HepG2 (cell line): ENCODE results near the gene LRRC73. TPM values are rescaled to one million over a fixed set of nuclear protein-coding genes. Genes with fewer than 3 reads are reported as not detected.

Experiments used
- ASH2L ChIP-seq: fragments of 300-600, 200-600 bp; sonication (generic); IDR thresholded peaks from 2 replicates; pipeline ENCODE4 v1.7.0; 2017; ENCODE audit warnings: low read depth, mild to moderate bottlenecking, moderate library complexity, mixed read lengths, low read length; ENCODE audit not compliant: insufficient read length
- HDAC1 ChIP-seq: sonication (generic); formaldehyde crosslinking; IDR thresholded peaks from 2 replicates; pipeline ENCODE4 v1.5.1; 2020; ENCODE audit warnings: mild to moderate bottlenecking, missing genetic modification reagents
- ISL2 ChIP-seq: sonication (generic); formaldehyde crosslinking; IDR thresholded peaks from 2 replicates; pipeline ENCODE4 v1.5.0; 2020; ENCODE audit warnings: missing genetic modification reagents
- NKX3-1 ChIP-seq: sonication (generic); formaldehyde crosslinking; IDR thresholded peaks from 2 replicates; pipeline ENCODE4 v1.5.0; 2020; ENCODE audit warnings: missing genetic modification reagents
- NR2C2 ChIP-seq: sonication (generic); formaldehyde crosslinking; IDR thresholded peaks from 2 replicates; pipeline ENCODE4 v1.4.0; 2020; ENCODE audit warnings: missing genetic modification reagents, mild to moderate bottlenecking, moderate library complexity, borderline replicate concordance
- NRL ChIP-seq: sonication (generic); formaldehyde crosslinking; IDR thresholded peaks from 2 replicates; pipeline ENCODE4 v1.5.0; 2020; ENCODE audit warnings: missing genetic modification reagents, mild to moderate bottlenecking, moderate library complexity, borderline replicate concordance
- PAWR ChIP-seq: sonication (generic); formaldehyde crosslinking; IDR thresholded peaks from 2 replicates; pipeline ENCODE4 v1.4.0; 2020; ENCODE audit warnings: missing genetic modification reagents, mild to moderate bottlenecking, borderline replicate concordance
- SMYD3 ChIP-seq: sonication (generic); formaldehyde crosslinking; IDR thresholded peaks from 2 replicates; pipeline ENCODE4 v1.8.1; 2023; ENCODE audit warnings: mild to moderate bottlenecking, missing genetic modification reagents
- YY1 ChIP-seq: IDR thresholded peaks from 2 replicates; pipeline ENCODE4 v1.6.1; 2011; ENCODE audit warnings: low read length, low read depth, moderate library complexity, mild to moderate bottlenecking; ENCODE audit not compliant: insufficient read depth, insufficient replicate concordance
- ZFP62 ChIP-seq: sonication (generic); formaldehyde crosslinking; IDR thresholded peaks from 2 replicates; pipeline ENCODE4 v1.4.0; 2020; ENCODE audit warnings: missing genetic modification reagents
- ZNF333 ChIP-seq: sonication (generic); formaldehyde crosslinking; IDR thresholded peaks from 2 replicates; pipeline ENCODE4 v1.4.0; 2020; ENCODE audit warnings: mild to moderate bottlenecking, missing genetic modification reagents, borderline replicate concordance
- ZNF558 ChIP-seq: sonication (generic); formaldehyde crosslinking; IDR thresholded peaks from 2 replicates; pipeline ENCODE4 v1.9.0; 2022; ENCODE audit warnings: mild to moderate bottlenecking, missing genetic modification reagents, borderline replicate concordance
- ZNF564 ChIP-seq: sonication (generic); formaldehyde crosslinking; IDR thresholded peaks from 2 replicates; pipeline ENCODE4 v1.8.1; 2023; ENCODE audit warnings: mild to moderate bottlenecking, missing genetic modification reagents
- ZNF577 ChIP-seq: sonication (generic); formaldehyde crosslinking; IDR thresholded peaks from 2 replicates; pipeline ENCODE4 v1.4.0; 2020; ENCODE audit warnings: mild to moderate bottlenecking, low read depth, missing genetic modification reagents, borderline replicate concordance
- ZNF772 ChIP-seq: sonication (generic); formaldehyde crosslinking; IDR thresholded peaks from 2 replicates; pipeline ENCODE4 v1.5.0; 2020; ENCODE audit warnings: mild to moderate bottlenecking, missing genetic modification reagents
- polyA plus RNA-seq, 8 experiments: library from polyadenylated mRNA; depleted of rRNA in 3 of 8; stranded (reverse) in 7 of 8; unstranded in 1 of 8; fragments of >200 nt; fragmentation: Illumina TruSeq in 4 of 8; extraction: Trizol in 4 of 8; gene quantifications; 2 replicates each; pipeline versions ENCODE4 v1.2.1 to v1.2.3, GENCODE V29; 2011 to 2016; ENCODE audit warnings: low read depth in 4 of 8, missing spikeins in 1 of 8, mixed read lengths in 1 of 8; ENCODE audit not compliant: insufficient read depth in 1 of 8
- total RNA-seq, 5 experiments: library from RNA; depleted of rRNA; stranded (reverse); fragments of >200 nt; fragmentation: Illumina TruSeq; extraction: Trizol; gene quantifications; 2 replicates each; pipeline ENCODE4 v1.2.3, GENCODE V29; 2016; ENCODE audit warnings: low read depth in 1 of 5
- TF ChIP-seq, protein P1 (sequence below): sonication (generic); formaldehyde crosslinking; IDR thresholded peaks from 2 replicates; pipeline ENCODE4; 2020; ENCODE audit warnings: missing genetic modification reagents, mild to moderate bottlenecking, borderline replicate concordance
- TF ChIP-seq, protein P2 (sequence below): sonication (generic); formaldehyde crosslinking; IDR thresholded peaks from 2 replicates; pipeline ENCODE4 v1.4.0; 2020; ENCODE audit warnings: mild to moderate bottlenecking, missing genetic modification reagents

The LRRC73 gene
- total and polyA plus RNA-seq, 2 of the 13 experiments (the other 11 are each of a cell fraction or from before 2014, with no cell fraction given): 0.11 to 0.12 TPM

DNA sequence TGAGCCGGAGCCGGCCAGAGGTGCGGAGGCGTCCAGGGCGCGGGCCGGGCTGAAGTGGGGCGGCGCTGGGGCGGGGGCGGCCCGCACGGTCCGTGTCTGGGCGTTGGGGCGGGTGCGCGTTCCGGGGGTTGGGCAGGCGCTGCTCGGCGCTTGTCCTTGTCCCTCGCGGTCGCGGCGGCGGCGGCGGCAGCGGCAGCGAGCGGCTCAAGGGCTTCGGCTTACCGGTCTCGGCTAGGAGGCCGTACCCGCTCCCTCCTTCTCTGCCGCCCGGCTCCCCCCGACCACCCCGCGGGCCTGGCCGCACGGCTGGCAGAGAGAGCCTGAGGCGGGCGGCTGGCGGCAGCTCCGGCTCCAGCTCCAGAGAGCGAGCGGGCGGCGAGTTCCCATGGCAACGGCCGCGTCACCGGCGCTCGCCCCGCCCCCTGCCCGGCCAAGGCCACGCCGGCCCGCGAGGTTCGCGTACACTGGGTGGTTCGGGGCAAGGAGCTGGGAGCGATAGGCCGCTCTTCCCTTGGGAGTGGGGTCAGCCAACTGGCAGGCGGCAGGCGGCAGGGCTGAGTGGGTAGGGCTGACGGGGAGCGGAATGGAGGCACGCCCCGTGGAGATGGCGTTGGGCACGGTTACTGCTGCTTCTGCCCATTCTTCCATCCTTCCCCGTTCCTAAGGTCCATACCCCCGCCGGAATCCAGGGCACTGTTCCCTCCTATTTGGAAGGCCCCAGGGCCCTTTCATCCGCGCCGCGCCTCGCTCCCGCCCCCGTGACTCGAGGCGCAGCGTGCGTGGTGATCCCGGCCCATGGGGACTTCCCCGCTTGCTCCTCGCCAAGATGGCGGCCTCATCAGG, at the start of gene LRRC73 (continued):
- TF ChIP-seq ZNF564: peak; percentile 79; the same call in 1 of the 2 replicates
- peak; percentile 49; the same call in 1 of the 2 replicates for TF ChIP-seq ZNF772
- no peak for TF ChIP-seq SMYD3
- peak; percentile 78; the same call in 1 of the 2 replicates for TF ChIP-seq NRL
- TF ChIP-seq, protein P1, sequence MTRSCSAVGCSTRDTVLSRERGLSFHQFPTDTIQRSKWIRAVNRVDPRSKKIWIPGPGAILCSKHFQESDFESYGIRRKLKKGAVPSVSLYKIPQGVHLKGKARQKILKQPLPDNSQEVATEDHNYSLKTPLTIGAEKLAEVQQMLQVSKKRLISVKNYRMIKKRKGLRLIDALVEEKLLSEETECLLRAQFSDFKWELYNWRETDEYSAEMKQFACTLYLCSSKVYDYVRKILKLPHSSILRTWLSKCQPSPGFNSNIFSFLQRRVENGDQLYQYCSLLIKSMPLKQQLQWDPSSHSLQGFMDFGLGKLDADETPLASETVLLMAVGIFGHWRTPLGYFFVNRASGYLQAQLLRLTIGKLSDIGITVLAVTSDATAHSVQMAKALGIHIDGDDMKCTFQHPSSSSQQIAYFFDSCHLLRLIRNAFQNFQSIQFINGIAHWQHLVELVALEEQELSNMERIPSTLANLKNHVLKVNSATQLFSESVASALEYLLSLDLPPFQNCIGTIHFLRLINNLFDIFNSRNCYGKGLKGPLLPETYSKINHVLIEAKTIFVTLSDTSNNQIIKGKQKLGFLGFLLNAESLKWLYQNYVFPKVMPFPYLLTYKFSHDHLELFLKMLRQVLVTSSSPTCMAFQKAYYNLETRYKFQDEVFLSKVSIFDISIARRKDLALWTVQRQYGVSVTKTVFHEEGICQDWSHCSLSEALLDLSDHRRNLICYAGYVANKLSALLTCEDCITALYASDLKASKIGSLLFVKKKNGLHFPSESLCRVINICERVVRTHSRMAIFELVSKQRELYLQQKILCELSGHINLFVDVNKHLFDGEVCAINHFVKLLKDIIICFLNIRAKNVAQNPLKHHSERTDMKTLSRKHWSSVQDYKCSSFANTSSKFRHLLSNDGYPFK (CRISPR knock-in tag): 0 out of 2 replicates have a peak, but pooled peaks have one; percentile 63
- TF ChIP-seq YY1: peak; percentile 64
- no peak for TF ChIP-seq ZFP62
- peak; percentile 30; the same call in 1 of the 2 replicates for TF ChIP-seq ZNF558 (CRISPR knock-in tag)
- 0 out of 2 replicates have a peak, but pooled peaks have one; percentile 72 for TF ChIP-seq ZNF333 (CRISPR knock-in tag)
- peak; percentile 13; the same call in 1 of the 2 replicates for TF ChIP-seq ISL2 (CRISPR knock-in tag)
- TF ChIP-seq NKX3-1 (CRISPR knock-in tag): no peak
- TF ChIP-seq, protein P2, sequence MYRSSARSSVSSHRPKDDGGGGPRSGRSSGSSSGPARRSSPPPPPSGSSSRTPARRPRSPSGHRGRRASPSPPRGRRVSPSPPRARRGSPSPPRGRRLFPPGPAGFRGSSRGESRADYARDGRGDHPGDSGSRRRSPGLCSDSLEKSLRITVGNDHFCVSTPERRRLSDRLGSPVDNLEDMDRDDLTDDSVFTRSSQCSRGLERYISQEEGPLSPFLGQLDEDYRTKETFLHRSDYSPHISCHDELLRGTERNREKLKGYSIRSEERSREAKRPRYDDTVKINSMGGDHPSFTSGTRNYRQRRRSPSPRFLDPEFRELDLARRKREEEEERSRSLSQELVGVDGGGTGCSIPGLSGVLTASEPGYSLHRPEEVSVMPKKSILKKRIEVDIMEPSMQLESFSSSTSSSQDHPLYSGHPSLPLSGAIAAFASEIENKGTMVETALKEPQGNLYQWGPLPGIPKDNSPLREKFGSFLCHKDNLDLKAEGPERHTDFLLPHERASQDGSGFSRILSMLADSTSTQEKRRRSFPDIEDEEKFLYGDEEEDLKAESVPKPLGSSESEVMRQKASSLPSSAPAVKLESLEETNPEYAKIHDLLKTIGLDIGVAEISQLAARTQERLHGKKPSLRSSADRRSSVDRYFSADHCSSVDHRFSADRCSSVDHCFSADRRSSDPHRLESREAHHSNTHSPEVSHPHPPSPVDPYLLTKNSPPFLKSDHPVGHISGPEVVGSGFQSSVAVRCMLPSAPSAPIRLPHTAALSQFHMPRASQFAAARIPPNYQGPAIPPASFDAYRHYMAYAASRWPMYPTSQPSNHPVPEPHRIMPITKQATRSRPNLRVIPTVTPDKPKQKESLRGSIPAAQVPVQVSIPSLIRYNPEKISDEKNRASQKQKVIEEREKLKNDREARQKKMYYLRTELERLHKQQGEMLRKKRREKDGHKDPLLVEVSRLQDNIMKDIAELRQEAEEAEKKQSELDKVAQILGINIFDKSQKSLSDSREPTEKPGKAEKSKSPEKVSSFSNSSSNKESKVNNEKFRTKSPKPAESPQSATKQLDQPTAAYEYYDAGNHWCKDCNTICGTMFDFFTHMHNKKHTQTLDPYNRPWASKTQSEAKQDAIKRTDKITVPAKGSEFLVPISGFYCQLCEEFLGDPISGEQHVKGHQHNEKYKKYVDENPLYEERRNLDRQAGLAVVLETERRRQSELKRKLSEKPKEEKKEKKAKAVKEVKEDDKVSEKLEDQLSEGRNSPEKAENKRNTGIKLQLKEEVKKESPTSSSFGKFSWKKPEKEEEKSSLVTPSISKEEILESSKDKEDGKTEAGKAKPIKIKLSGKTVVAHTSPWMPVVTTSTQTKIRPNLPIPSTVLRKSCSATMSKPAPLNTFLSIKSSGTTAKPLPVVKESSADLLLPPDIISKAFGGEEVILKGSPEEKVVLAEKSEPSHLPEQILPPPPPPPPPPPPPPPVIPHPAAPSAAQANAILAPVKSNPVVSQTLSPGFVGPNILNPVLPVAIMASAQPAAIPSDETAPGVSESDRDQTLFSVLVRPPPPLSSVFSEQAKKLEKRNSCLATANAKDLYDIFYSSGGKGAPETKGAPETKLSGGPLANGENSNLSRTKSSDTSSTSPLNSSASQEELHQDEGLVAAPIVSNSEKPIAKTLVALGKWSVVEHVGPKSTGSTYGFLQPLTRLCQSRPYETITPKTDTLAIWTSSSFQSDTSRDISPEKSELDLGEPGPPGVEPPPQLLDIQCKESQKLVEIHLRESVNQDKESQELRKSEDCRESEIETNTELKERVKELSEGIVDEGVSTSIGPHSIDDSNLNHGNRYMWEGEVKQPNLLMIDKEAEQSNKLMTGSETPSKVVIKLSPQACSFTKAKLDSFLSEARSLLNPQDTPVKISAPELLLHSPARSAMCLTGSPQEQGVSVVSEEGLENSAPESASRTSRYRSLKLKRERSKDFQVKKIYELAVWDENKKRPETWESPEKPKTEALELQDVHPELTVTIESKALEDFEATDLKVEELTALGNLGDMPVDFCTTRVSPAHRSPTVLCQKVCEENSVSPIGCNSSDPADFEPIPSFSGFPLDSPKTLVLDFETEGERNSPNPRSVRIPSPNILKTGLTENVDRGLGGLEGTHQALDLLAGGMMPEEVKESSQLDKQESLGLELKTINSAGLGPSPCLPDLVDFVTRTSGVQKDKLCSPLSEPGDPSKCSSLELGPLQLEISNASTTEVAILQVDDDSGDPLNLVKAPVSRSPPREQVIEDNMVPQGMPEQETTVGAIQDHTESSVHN (CRISPR knock-in tag): peak; percentile 94
- 0 out of 2 replicates have a peak, but pooled peaks have one; percentile 19 for TF ChIP-seq NR2C2 (CRISPR knock-in tag)
- peak; percentile 81 for TF ChIP-seq HDAC1
- no peak for TF ChIP-seq ZNF577 (CRISPR knock-in tag)
- TF ChIP-seq PAWR (CRISPR knock-in tag): 0 out of 2 replicates have a peak, but pooled peaks have one; percentile 62
- TF ChIP-seq ASH2L: peak; percentile 42
